Inflammatory macrophage (primary cell): ENCODE data around the gene GSTM3.
A peak's percentile ranks its signal among the peaks of the same experiment; 100 is the strongest.
"Not testable (repeated sequence)": the region's sequence is repeated elsewhere in the genome, so short reads cannot be mapped to it uniquely, and the experiment has no call there.

Experiments used
- DNase-seq, 2 donors: peaks; one replicate each; pipeline ENCODE4 v3.0.0-alpha.2; 2020 to 2022

The GSTM3 gene

DNA sequence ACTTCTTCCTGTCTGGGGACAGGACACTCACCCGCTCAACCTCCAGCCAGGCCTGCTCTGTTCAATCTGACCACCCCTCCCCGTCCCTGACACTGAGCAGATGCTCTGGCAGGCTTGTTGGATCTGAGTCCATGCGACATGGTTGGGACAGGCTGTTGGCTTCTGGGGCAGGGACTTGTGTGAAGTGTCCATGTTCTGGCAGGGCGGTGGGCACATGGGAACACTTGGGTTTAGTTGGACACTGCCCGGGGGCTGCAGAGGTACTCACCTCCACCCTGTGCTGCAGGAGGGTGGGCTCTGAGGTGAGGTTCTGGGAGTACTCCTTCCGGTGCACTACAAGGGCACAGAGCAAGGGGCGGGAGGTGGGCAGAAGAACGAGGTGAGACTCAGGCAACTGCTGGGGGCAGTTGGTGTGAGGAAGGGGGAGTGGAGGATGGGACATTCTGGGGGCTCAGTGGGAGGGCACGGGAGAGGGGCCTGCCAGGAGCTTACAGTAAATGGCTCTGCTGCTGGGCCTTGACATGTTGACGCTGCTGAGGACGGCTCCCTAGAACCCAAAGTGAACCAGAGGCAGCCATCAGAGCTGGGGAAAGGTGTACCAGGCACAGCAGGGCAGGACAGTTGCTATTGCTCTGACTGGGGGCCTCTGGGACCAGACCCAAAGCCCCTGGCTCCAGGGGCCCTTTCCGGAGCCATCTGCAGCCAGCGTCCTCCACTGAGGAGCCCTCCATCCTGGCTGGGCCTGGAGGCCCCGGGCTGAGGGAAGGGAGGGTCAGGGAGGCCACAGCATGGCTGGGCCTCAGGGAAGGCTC, 20.6 kb upstream of the GSTM3 start:
- no peak for DNase-seq

DNA sequence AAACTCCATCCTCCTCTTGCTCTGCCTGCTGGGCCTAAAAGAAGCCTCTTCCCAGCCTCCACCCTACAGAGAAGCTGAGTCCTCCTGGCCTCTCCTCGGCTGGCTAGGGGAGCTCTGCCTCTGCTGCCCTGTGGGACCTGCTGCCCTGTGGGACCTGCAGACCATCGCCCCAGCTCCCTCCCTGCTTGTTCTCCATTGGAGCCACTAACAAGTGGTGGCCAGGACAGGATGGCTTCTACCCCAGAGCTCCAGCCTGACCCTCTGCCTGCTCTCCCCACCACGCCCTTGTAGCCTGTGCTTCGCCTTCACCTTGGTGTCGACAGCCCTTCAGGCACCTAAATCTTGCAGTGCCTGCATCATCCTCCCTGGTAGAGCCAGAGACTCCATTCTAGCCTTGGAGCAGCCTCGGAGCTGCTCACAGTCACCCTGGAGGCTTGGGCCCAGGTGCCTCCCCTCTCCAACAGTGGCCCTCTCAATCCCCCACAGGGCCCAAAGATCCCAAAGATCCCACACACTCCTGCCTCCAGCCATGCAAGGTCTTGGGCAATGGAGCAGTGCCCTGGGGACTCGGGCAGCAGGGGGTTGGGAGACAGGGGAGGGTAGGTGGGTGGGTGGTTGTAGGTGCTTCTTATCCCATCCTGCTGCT, 19.9 kb upstream of the GSTM3 start:
- DNase-seq, result no peak

DNA sequence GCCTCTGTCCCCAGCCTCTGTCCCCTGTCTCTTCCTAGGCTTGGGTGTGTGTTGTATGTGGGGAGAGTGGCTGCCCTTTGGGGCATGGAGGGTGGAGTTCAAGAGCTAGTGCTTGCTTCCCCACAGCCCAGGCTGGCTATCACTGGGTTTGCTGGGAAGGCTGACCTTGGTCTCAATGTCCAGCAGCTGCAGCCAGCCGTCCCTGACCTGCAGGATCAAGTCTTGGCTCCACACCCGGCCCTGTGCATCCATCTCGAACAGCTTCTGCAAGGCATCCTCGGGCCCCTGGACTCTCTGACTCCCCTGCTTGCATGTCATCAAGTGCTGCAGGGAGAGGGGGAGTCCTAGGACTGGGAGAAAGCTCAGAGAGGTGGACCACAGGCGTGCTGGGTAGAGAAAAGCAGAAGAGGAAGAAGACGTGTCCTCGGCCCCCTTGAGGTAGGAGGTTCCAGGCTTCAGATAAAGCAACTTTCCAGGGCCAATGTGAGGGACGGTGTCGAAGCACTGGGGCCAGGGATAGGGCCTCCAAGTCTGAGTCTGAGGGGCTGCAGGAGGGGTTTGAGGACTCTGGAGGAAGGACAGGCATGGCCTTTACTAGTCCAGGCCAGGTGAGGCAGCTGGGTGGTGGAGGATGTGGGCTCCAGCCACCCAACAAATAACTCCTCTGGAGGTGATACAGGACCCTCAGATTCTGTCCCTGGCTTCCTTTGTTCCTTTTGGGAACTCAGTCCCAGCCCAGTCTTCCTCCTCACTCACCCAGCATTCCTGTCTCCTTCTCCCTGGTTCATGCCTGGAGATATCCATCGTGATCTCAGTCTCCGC, 18.9 kb upstream of the GSTM3 start:
- no peak for DNase-seq

DNA sequence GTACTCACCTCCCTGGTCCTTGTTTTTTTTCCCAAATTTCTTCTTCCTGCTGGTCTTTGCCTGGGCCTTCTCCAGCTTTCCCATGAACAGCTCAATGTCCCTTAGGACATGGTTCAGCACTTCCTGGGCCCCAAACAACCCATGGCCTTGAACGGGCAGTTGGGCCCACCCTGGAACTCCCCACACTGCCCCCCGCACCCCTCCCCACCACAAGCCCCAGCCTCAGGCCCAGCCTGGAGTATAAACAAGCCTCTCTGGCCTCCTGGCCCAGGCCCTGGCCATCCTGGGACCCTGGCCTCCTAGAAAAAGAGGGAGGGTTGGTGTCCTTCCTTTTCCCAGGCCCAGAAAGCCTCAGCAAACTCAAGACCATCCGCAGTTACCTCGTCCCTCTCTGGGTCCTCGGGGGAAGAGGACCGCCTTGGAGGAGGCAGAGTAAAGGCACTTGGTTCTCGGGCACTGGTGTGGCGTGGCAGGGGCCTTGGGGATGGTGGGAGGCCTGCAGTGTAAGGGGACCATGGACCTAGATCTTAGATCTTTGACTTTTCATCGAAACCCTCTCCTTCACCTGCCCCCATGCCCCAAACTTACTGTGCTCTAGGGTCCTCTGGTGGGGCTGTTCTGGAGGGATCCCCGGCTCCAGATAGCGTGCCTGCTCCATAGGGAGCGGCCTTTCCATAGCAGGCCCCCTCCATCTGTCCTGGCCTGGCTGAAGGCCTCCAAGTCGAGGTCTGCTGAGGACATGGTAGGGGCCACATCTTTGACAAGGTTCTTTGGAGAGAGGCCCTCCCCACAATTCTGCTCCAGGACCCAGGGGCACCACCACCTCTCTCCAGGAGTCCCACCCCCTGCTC, 17.3 kb upstream of the GSTM3 start:
- no peak for DNase-seq

DNA sequence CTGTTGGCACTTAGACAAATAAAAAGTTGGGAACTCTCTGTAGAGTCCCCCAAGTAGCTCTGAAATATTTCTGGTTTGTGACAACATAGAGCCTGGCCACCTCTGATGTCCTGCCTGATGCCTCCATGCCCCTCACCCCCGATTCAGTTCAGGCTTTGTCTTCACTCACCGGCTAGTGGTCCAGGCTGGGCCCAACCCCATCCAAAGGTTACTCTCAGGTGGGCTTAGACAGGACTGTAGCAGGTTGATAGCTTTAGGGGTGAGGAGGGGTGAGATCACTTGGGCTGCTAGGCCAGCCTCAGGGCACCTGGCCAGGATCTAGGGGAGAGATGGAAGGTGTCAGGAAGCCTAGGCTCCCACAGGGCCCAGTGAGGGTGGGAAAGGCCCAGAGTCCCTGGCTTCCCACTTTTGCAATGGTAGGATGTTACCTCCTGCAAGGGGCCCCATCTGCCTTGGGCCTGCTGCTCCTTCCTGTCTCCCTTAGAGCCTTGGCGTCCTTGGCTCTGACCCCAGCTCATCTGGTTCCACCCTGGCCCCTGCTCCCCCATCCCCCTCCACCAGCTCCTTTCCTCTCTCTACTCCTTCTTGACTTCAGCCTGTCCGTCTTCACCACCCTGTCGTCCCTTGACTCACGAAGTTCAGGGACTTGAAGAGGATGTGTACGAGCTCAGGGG, 16.1 kb upstream of the GSTM3 start:
- DNase-seq, result no peak

DNA sequence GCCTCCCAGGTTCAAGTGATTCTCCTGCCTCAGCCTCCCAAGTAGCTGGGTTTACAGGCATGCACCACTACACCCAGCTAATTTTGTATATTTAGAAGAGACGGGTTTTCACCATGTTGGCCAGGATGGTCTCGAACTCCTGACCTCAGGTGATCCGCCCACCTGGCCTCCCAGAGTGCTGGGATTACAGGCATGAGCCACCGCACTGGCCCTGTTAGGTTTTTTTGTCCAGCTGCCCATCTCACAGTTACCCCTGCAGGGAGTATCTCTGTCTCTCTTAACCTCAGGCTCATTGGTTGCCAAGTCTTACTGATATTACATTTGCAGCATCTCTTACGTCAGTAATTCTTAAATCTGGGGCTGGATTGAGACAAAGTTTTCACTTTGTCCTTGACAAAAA, 15.5 kb upstream of the GSTM3 start:
- DNase-seq, result not testable (repeated sequence)

DNA sequence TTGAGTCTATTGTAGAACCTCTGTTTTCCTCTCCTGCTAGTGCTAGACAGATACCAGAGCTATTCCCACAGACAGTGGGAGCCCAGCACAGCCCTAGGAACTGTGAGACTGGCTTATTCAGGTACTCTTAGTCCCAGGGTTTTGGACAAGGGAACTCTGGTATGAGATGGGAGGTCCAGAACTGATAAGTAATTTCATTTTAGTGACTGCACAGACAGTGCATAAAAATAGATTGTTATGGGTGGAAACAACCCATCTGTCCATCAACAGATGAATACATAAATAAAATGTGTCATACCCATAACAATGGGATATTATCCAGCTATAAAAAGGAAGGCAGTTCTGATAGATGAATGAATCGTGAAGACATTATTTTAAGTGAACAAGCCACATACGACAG, 13.9 kb upstream of the GSTM3 start:
- no peak for DNase-seq

DNA sequence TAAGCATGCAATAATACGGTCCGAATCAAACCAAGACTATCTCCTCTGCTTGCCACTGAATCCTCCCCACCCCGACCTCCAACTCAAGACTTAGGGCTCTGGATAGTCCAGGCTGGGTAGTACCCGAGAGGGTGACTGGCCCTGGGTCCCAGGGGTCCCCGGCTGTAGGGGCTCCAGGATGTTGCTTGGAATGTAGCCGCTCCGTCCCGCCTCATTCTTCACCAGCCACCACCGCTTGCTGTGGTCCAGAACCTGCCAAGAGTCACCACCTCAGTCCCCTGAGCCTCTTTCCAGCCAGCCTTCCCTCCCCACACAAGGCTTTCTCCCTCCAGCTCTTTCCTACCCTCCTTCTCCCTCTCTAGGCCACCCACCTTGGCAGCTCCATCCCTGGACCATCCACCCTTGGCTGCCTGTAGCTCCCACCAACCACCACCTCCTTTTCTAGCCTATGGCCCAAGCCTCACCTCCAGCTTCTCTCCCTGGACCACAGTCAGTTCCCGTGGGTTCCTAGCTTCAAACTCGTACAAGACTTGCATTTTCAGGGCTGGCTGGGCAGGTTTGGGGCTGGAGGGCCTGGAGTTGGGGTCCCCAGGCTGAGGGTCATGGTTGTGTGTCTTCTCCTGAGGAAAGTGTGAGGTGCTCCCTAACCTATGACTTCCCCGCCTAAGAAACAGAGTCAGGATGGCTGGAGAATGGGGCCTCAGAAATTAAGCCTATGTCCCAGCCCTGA, 10.9 kb upstream of the GSTM3 start:
- no peak for DNase-seq

DNA sequence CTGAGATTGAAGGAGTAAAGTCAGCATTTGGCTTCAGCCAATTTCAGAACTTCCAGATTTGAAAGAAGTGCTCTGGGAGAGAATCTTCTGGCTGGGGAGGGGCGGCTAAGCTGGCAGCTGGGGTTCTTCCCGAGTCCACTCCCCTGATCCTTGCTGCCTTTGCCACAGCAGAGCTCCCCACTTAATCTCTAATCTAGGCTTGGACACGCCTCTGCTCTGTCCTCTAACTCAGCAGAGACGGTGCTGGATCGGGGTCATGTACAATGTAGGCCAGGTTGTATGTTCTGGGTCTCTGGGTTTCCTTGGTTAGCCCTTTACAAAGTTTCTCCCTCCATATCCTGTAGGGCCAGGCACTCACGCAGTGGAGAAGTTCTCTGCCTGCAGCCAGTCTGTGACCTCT, 10.1 kb upstream of the GSTM3 start:
- no peak for DNase-seq

DNA sequence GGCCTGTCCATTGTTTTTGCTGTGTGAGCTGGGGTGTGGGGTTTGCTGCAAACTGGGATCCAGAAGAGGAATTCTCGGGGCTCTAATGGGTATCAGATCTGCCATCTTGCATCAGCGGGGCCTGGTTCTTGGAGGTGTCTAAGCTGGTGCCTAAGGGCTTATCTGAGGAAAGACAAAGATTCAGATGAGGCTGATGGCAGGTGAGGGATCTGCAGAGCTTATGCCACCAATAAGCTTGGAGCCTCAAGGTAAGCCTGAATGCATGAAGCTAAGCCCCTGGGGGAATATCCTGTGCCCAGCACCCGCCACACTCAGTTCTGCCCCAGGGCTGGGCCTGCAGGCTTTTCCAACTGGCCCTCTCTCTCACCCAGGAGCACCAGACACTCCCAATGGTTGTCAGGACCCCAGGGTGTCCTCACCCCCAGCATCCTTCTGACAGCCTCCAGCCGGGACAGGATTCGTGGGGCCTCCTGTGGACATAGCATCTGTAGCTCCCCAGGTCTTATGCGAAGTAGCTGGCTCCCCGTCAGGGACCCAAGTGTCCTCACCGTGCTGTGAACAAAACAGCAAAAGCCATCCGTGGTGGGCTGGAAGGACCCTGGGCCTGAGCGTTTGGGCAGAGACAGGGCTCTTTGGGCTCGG, 9.5 kb upstream of the GSTM3 start:
- DNase-seq, result no peak

DNA sequence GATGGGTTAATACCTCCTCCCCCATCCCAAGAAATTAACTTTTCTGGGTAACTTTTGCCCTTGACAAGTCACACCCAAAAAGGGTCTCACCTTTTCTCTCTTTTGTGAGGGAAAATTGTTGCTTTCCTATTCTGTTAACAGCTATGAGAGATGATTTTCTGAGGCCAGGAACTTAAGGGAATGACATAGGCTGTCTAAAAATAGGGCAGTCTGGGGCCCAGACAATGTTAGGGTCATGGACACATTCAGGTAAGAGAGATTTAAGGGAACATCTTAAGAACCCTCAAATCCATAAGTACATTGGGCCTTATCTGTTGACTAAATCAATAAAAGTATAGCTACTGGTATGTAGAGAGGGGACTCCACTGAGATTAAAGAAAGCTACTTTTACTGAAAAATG, 8.4 kb upstream of the GSTM3 start:
- DNase-seq, result no peak

DNA sequence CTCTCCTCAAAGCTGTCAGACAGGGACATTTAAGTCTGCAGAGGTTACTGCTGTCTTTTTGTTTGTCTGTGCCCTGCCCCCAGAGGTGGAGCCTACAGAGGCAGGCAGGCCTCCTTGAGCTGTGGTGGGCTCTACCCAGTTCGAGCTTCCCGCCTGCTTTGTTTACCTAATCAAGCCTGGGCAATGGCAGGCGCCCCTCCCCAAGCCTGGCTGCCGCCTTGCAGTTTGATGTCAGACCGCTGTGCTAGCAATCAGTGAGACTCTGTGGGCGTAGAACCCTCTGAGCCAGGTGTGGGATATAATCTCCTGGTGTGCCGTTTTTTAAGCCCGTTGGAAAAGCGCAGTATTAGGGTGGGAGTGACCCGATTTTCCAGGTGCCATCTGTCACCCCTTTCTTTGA, 7.5 kb upstream of the GSTM3 start:
- DNase-seq, result not testable (repeated sequence)

DNA sequence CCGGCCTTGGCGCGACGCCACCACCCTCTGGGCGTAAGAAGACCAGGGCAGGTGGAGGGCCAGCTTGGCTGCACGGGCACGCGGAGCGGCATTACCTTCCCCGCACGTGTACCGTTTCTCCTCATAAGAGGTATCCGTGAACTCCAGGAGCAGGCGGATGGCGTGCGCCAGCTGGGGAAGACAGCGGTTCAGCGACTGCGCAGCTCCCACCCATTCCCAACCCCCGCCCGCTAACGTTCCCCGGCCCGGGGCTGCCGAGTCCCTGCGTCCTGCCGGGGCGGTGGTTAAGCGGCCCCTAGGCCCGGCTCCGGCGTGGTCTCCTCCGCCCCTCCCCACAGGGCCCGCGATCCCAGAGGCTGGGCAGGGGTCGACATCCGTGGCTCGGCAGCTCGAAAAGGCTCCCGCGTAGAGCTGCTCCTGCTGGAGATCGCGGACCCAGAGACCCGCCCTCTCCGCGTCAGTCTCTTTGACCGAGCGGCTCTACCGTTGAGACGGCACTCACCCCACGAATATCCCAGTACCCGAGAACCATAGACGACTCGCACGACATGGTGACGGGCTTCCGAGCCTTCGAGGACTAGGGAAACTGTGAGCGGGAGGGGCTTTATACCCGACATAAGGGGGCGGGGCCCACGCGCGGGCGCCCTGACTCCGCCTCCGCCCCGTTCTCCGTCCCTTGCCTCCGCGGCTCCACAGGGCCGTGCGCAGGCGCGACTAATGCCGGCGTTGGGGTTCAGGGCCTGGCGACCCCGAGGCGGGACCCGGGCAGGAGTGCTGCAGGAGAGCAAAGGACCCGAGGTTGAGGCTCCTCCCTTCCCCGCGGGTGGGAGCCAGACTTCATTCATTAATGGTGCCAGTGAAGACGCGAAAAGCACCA, 862 bp downstream of the GSTM3 start:
- peak; percentile 61 to 72 for DNase-seq

DNA sequence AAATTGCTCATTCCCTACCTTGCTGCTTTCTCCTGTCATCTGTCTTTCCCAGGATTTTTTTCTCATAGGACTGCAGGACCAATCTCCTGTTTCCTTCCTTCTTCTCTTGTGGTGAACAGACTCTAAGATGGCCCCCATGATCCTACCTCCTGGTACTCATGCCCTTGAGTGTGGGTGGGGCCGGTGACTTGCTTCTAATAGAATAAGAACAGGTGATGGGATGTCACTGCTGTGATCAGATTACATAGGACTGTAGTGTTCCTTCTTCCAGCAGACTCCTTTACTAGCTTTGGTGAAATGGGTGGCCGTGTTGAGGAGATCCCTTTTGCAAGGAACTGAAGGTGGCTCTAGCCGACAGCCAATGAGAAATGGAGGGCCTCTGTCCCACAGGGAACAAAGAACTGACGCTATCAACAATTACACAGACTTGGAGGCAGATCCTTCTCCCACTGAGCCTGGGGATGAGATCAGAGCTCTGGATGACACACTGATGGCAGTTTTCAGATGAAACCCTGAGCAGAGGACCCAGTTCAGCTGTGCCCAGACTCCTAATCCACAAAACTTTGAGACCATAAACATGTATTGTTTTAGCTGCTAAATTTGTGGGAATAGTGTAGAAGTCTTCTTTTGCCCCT, 7.5 kb downstream of the GSTM3 start:
- no peak for DNase-seq

DNA sequence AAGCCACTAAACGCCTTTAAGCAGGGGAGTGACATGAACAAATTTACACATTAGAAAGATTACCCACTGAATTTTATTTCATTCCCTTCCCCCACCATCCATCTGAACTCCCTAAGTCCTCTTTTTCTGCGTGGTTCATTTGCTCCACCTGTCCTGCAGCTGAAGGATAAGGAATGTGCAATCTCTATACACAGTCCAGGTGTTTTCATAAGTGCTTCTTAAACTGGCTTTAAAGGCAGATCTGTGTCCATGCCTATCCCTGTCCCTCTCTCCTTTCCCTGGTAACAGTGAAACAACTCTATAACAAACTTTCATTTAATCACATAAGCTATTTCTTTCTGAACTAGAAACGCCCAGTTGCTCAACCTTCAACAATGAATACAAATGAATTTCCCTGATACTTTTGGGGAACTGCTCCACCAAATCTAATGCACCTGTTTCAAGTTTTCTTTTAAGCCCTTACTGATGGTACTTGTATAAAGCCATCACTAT, 8.4 kb downstream of the GSTM3 start:
- DNase-seq, result no peak

DNA sequence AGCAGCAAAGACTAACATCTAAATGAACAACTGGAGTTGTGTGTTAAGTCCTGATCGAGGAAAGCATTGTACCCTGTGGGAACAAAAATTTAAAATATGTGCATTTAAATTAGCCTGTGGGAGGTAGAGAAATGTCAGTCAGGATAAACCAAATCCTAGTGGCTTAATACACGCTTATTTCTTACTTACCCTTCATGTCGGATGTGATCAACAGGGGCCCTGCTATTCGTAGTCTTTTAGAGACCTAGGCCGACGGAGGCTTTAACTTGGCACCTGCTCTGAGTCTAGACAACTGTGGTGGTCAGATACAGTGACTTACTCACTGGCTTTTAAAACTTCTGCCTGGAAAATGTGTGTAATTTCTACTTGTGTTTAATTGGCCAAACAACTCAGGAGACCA, 10.2 kb downstream of the GSTM3 start:
- no peak for DNase-seq

DNA sequence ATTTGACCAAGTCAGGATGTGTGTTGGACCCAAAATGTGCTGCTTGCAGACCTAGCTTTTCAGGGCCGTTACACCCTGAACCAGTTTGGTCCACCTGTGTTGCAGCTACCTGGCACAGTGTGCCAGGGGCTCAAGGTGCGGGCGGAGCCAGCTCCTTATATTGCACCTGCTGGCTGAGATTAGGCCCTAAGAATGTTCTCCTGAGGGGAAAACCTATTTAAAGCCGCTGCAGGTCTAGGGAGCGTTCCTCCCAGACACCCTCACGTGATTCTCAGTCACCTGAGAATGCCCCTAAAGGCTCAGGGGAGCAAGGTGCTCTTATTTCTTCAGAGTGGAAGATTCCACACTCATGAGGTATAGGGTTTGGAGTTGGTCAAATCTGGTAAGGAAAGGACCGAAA, 12.0 kb downstream of the GSTM3 start:
- no peak for DNase-seq

DNA sequence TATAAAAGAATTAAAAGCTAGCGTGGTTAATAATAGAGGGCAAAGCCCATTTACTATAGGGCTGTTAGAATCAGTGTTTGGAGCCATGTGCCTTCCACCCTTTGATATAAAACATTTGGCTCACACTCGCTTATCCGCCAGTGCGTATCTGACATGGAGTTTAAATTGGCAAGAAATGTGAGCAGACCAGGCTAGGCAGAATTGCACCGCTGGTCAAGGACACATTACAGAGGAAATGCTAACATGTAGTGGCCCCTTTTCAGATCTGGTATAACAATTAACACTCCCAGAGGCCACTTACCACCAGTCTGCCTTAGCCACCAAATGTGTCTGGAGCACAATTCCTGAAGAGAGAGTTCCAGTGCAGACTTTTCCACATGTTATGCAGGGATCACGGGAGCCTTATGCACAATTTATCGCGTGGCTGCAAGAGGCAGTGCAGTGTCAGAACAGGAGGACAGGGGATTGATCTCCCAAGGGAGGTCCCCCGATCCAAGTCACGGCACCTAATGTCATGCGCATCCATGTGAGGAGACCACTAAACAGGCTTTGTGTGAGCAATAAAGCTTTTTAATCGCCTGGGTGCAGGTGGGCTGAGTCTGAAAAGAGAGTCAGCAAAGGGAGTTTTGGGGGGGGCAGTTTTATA, 14.0 kb downstream of the GSTM3 start:
- no peak for DNase-seq

DNA sequence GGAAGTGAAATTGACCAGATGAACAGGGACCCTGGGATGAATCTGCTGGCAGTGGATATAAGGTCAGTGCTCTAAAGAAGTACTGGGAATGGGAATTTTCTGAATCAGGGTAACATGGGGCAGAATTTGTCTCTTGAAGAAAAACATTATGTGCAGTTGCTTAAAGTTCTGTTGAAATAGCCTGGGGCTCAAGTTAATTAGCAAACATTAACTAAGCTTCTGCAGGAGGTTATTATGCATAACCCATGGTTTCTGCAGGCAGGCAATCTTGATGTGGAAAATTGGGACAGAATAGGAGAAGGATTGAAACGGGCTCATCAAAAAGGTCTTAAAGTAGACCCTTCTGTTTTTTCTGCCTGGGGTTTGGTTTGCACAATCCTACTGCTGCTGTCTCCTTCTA, 14.8 kb downstream of the GSTM3 start:
- no peak for DNase-seq
